CD8-positive, alpha-beta memory T cell (primary cell): Measurements from ENCODE around the gene CFI. TPM values are rescaled to one million over a fixed set of nuclear protein-coding genes. Genes with fewer than 3 reads are reported as not detected.
A peak's percentile ranks its signal among the peaks of the same experiment; 100 is the strongest.

Experiments used
- CTCF ChIA-PET: fragments of 350-600 bp; sonication (Branson Sonifier 250); formaldehyde crosslinking; loops from one replicate; lab custom pipeline; 2021; ENCODE audit warnings: antibody characterized with exemption; lab: Charles Lee
- POLR2A ChIA-PET: fragments of 350-600 bp; sonication (Branson Sonifier 250); formaldehyde crosslinking; loops from one replicate; lab custom pipeline; 2021; ENCODE audit warnings: antibody characterized with exemption; lab: Charles Lee
- DNase-seq, 5 donors: peaks; one replicate each; pipeline versions ENCODE4 v3.0.0 to v3.0.0-alpha.2; 2020 to 2022; ENCODE audit warnings: mixed read lengths in 1 of 5
- H3K27ac ChIP-seq: one replicate; pipeline ENCODE4 v1.7.0; 2013; ENCODE audit warnings: low read depth, mild to moderate bottlenecking, low read length, moderate library complexity
- H3K27me3 ChIP-seq: 2 replicates; pipeline ENCODE4 v1.7.0; 2013; ENCODE audit warnings: low read length, mild to moderate bottlenecking; ENCODE audit not compliant: insufficient read depth, poor library complexity, severe bottlenecking
- H3K36me3 ChIP-seq: 2 replicates; pipeline ENCODE4 v1.7.0; 2013; ENCODE audit warnings: mild to moderate bottlenecking, low read length, moderate library complexity; ENCODE audit not compliant: insufficient read depth
- H3K4me1 ChIP-seq: 2 replicates; pipeline ENCODE4 v1.7.0; 2013; ENCODE audit warnings: mild to moderate bottlenecking, low read length, moderate library complexity; ENCODE audit not compliant: insufficient read depth
- H3K4me3 ChIP-seq: 2 replicates; pipeline ENCODE4 v1.7.0; 2013; ENCODE audit warnings: mild to moderate bottlenecking, low read length
- H3K9me3 ChIP-seq: 2 replicates; pipeline ENCODE4 v1.7.0; 2013; ENCODE audit warnings: mild to moderate bottlenecking, low read length
- H3K27ac Mint-ChIP-seq, 8 donors: one replicate each; pipeline ENCODE4 v1.8.0; 2020 to 2021; ENCODE audit warnings: mixed read lengths in 8 of 8, mild to moderate bottlenecking in 6 of 8, inconsistent platforms in 3 of 8, moderate library complexity in 3 of 8
- H3K27me3 Mint-ChIP-seq, 2 donors: one replicate each; pipeline ENCODE4 v1.8.0; 2020 to 2021; ENCODE audit warnings: mixed read lengths in 2 of 2, mild to moderate bottlenecking in 1 of 2, moderate library complexity in 1 of 2
- H3K36me3 Mint-ChIP-seq, 3 donors: one replicate each; pipeline ENCODE4 v1.8.0; 2020 to 2021; ENCODE audit warnings: mixed read lengths in 3 of 3, inconsistent platforms in 1 of 3, mild to moderate bottlenecking in 1 of 3
- H3K4me1 Mint-ChIP-seq, 3 donors: one replicate each; pipeline ENCODE4 v1.8.0; 2020 to 2021; ENCODE audit warnings: mixed read lengths in 3 of 3, inconsistent platforms in 1 of 3, mild to moderate bottlenecking in 1 of 3
- H3K4me3 Mint-ChIP-seq, 7 donors: one replicate each; pipeline ENCODE4 v1.8.0; 2020 to 2021; ENCODE audit warnings: mixed read lengths in 7 of 7, mild to moderate bottlenecking in 6 of 7, moderate library complexity in 4 of 7, inconsistent platforms in 2 of 7
- H3K9me3 Mint-ChIP-seq, 5 donors: one replicate each; pipeline ENCODE4 v1.8.0; 2020 to 2022; ENCODE audit warnings: mixed read lengths in 5 of 5, mild to moderate bottlenecking in 3 of 5, moderate library complexity in 2 of 5, inconsistent platforms in 1 of 5
- polyA plus RNA-seq: library from polyadenylated mRNA; unstranded; fragments of 300-500 nt; fragmentation: Illumina TruSeq; gene quantifications from one replicate; pipeline ENCODE4 v1.2.3, GENCODE V29; 2021
- total RNA-seq, 2 experiments: library from RNA; stranded (reverse); gene quantifications; one replicate each; pipeline ENCODE4 v1.2.3, GENCODE V29; 2021

Gene CFI
- total and polyA plus RNA-seq, 3 experiments from 2014 or later = 0.13 TPM; not detected in 2

- Mint-ChIP-seq H3K9me3 (no peaks in the 10 kb centered on the region), H3K27me3 (no peaks in the 10 kb centered on the region), H3K4me3 (no peak overlapping the region), H3K36me3 (peaks cover 0 to 24% (median 0%) of the 10 kb centered on the region in 3 donors), H3K4me1 (peaks cover 6 to 8% (median 7%) of the 10 kb centered on the region in 3 donors), H3K27ac (no peak overlapping the region)
- Histone ChIP-seq H3K4me1 (peaks cover 6% of the 10 kb centered on the region), H3K27me3 (no peaks in the 10 kb centered on the region), H3K36me3 (no peaks in the 10 kb centered on the region), H3K27ac (no peak overlapping the region), H3K9me3 (no peaks in the 10 kb centered on the region), H3K4me3 (no peak overlapping the region)
- CTCF ChIA-PET = no interaction called here
- no peak for DNase-seq
- POLR2A ChIA-PET = no interaction called here
These were observed 93.4 kb downstream of the CFI start for GRCh38 chr4:109708435-109708834.

- H3K4me3 Mint-ChIP-seq = peak overlapping the region; percentile 87 to 96 (median 93)
- H3K4me3 ChIP-seq = peak overlapping the region; percentile 76
- H3K4me1 ChIP-seq = peaks cover 24% of the 10 kb centered on the region
- H3K36me3 ChIP-seq = no peaks in the 10 kb centered on the region
- H3K27me3 Mint-ChIP-seq = no peaks in the 10 kb centered on the region
- H3K36me3 Mint-ChIP-seq = peaks cover 0 to 9% (median 0%) of the 10 kb centered on the region in 3 donors
- no peaks in the 10 kb centered on the region for H3K27me3 ChIP-seq
- peaks cover 31 to 42% (median 40%) of the 10 kb centered on the region in 3 donors for H3K4me1 Mint-ChIP-seq
- ChIA-PET POLR2A (interaction anchor here (0.5 to 3.4 kb wide), 4 partner anchors 11 to 144 kb away, joined by 3 to 16 read pairs (median 4); partner anchors contain the start of genes MCUB and PLA2G12A), CTCF (interaction anchor here (0.8 to 1.6 kb wide), 7 partner anchors 8 to 283 kb away, joined by 3 to 6 read pairs (median 4); partner anchors contain the start of genes MCUB and PLA2G12A)
- peak overlapping the region; percentile 69 for H3K27ac ChIP-seq
- H3K9me3 ChIP-seq = no peaks in the 10 kb centered on the region
- H3K9me3 Mint-ChIP-seq = no peaks in the 10 kb centered on the region
- no peak for DNase-seq
- H3K27ac Mint-ChIP-seq = peak overlapping the region in 7 of 8 donors; percentile 48 to 91 (median 83)
These were observed 98.0 kb downstream of the CFI start for GRCh38 chr4:109703664-109704361.

GRCh38 chr4:109702950-109703663 is 98.7 kb downstream of the CFI start, which contains the start of gene CASP6:
Gene CASP6 (minus strand): TSS chr4:109703445. CDS start chr4:109703395, 50 bp downstream.
- Histone ChIP-seq H3K27ac (peak within 1 kb of the TSS; percentile 69), H3K27me3 (no peaks in the 10 kb centered on the region), H3K4me1 (peaks cover 24% of the 10 kb centered on the region), H3K4me3 (peak within 1 kb of the TSS; percentile 76), H3K36me3 (no peaks in the 10 kb centered on the region), H3K9me3 (no peaks in the 10 kb centered on the region)
- H3K36me3 Mint-ChIP-seq = peaks cover 0 to 9% (median 0%) of the 10 kb centered on the region in 3 donors
- H3K9me3 Mint-ChIP-seq = no peaks in the 10 kb centered on the region
- H3K27me3 Mint-ChIP-seq = no peaks in the 10 kb centered on the region
- ChIA-PET CTCF (interaction anchor here (0.7 to 1.6 kb wide), 11 partner anchors 9 to 283 kb away, joined by 3 to 6 read pairs (median 3); partner anchors contain the start of genes MCUB and PLA2G12A), POLR2A (interaction anchor here (0.7 to 3.4 kb wide), 3 partner anchors 27 to 143 kb away, joined by 3 to 16 read pairs (median 4); partner anchors contain the start of genes MCUB and PLA2G12A)
- DNase-seq = peak; percentile 64 to 80 (median 73)
- H3K4me1 Mint-ChIP-seq = peaks cover 37 to 49% (median 46%) of the 10 kb centered on the region in 3 donors
- H3K4me3 Mint-ChIP-seq = peak within 1 kb of the TSS; percentile 87 to 96 (median 93)
- H3K27ac Mint-ChIP-seq = peak within 1 kb of the TSS; percentile 75 to 96 (median 90)

GRCh38 chr4:109701566-109702410 is 100.0 kb downstream of the CFI start:
- ChIA-PET CTCF (interaction anchor here (0.7 to 2.1 kb wide), 9 partner anchors 19 to 275 kb away, joined by 3 to 6 read pairs (median 3); partner anchors contain the start of gene GAR1), POLR2A (interaction anchor here (1.3 to 3.4 kb wide), 3 partner anchors 29 to 142 kb away, joined by 3 to 16 read pairs (median 4); partner anchors contain the start of gene MCUB)
- peak overlapping the region; percentile 76 for H3K4me3 ChIP-seq
- H3K27me3 ChIP-seq = no peaks in the 10 kb centered on the region
- no peaks in the 10 kb centered on the region for H3K9me3 Mint-ChIP-seq
- peaks cover 24% of the 10 kb centered on the region for H3K4me1 ChIP-seq
- no peaks in the 10 kb centered on the region for H3K27me3 Mint-ChIP-seq
- peaks cover 0 to 17% (median 4%) of the 10 kb centered on the region in 3 donors for H3K36me3 Mint-ChIP-seq
- H3K27ac Mint-ChIP-seq = peak overlapping the region; percentile 75 to 96 (median 90)
- H3K36me3 ChIP-seq = peaks cover 4% of the 10 kb centered on the region
- peak overlapping the region; percentile 87 to 96 (median 93) for H3K4me3 Mint-ChIP-seq
- peak in 1 of 5 donors; percentile 21 for DNase-seq
- peak overlapping the region; percentile 69 for H3K27ac ChIP-seq
- H3K9me3 ChIP-seq = no peaks in the 10 kb centered on the region
- H3K4me1 Mint-ChIP-seq = peaks cover 41 to 50% (median 46%) of the 10 kb centered on the region in 3 donors

- Mint-ChIP-seq H3K4me1 (peaks cover 41 to 50% (median 50%) of the 10 kb centered on the region in 3 donors), H3K27ac (peak overlapping the region in 6 of 8 donors; percentile 9 to 66 (median 45)), H3K9me3 (no peaks in the 10 kb centered on the region), H3K36me3 (peaks cover 0 to 26% (median 6%) of the 10 kb centered on the region in 3 donors), H3K4me3 (no peak overlapping the region), H3K27me3 (no peaks in the 10 kb centered on the region)
- CTCF ChIA-PET = interaction anchor here (0.8 to 1.4 kb wide), 3 partner anchors 9 to 140 kb away, joined by 3 to 5 read pairs (median 3); partner anchors contain the start of gene MCUB
- H3K27ac ChIP-seq = no peak overlapping the region
- H3K4me3 ChIP-seq = no peak overlapping the region
- H3K36me3 ChIP-seq = peaks cover 4% of the 10 kb centered on the region
- no peak for DNase-seq
- POLR2A ChIA-PET = interaction anchor here (0.6 kb wide), 2 partner anchors 18 to 123 kb away, joined by 4 to 7 read pairs; no protein-coding TSS in a partner anchor
- H3K4me1 ChIP-seq = peaks cover 24% of the 10 kb centered on the region
- no peaks in the 10 kb centered on the region for H3K27me3 ChIP-seq
- no peaks in the 10 kb centered on the region for H3K9me3 ChIP-seq
These were observed 102.1 kb downstream of the CFI start for GRCh38 chr4:109699553-109700225.

GRCh38 chr4:109698656-109699055 is 103.1 kb downstream of the CFI start:
- peak overlapping the region in 4 of 8 donors; percentile 22 to 87 (median 57) for H3K27ac Mint-ChIP-seq
- POLR2A ChIA-PET = no interaction called here
- CTCF ChIA-PET = interaction anchor here (1.6 kb wide), 1 partner anchor 265 kb away, joined by 4 read pairs; the partner anchor contains the start of gene SEC24B

More at GRCh38 chr4:109698656-109699055, 103.1 kb downstream of the CFI start:
- peak overlapping the region in 1 of 7 donors; percentile 62 for H3K4me3 Mint-ChIP-seq
- Histone ChIP-seq H3K27me3 (no peaks in the 10 kb centered on the region), H3K4me3 (no peak overlapping the region), H3K27ac (no peak overlapping the region), H3K4me1 (peaks cover 19% of the 10 kb centered on the region), H3K36me3 (peaks cover 4% of the 10 kb centered on the region), H3K9me3 (no peaks in the 10 kb centered on the region)
- no peaks in the 10 kb centered on the region for H3K27me3 Mint-ChIP-seq
- H3K36me3 Mint-ChIP-seq = peaks cover 0 to 35% (median 12%) of the 10 kb centered on the region in 3 donors
- DNase-seq = no peak
- H3K9me3 Mint-ChIP-seq = no peaks in the 10 kb centered on the region
- peaks cover 37 to 48% (median 46%) of the 10 kb centered on the region in 3 donors for H3K4me1 Mint-ChIP-seq
